K562 treated with DMSO at 1 percent for 48 hours (cell line): Measurements from ENCODE around the gene PTPRJ. TPM values are rescaled to one million over a fixed set of nuclear protein-coding genes. Genes with fewer than 3 reads are reported as not detected.

Experiments
- total RNA-seq: library from RNA; unstranded; fragments of 300-600 nt; gene quantifications from 2 replicates; pipeline ENCODE4 v1.2.3, GENCODE V29; 2022; ENCODE audit warnings: low replicate concordance; ENCODE audit errors: extremely low read depth

Gene PTPRJ
- not detected in 2 replicates for total RNA-seq

GRCh38 chr11:47980088-47980906 lies at the start of gene PTPRJ:
Gene PTPRJ, plus strand, starts transcription at chr11:47980559. Its CDS starts 354 bp downstream, at chr11:47980913.

GRCh38 chr11:48216510-48216909 lies 236.2 kb downstream of the PTPRJ start, which contains the start of gene OR4B1:
Gene OR4B1, plus strand, starts transcription at chr11:48216810. Its CDS starts 0 bp downstream, at chr11:48216810.

Other genes starting within 250 kb of the PTPRJ start
- not detected in 2 replicates for gene FNBP4, start 213.2 kb upstream of the PTPRJ start, total RNA-seq
- not detected in 2 replicates for gene NUP160, start 132.2 kb upstream of the PTPRJ start, total RNA-seq
- not detected in 2 replicates for gene OR4B1, start 236.3 kb downstream of the PTPRJ start, total RNA-seq